HG03045 (cell line): ENCODE data around the gene CABP7.

Source experiments
- ATAC-seq: cut with Tn5 transposase; IDR thresholded peaks from one replicate; pipeline ENCODE4 v1.9.1; 2021; ENCODE audit warnings: mild to moderate bottlenecking, moderate library complexity; ENCODE audit not compliant: unreplicated experiment

Gene CABP7

DNA sequence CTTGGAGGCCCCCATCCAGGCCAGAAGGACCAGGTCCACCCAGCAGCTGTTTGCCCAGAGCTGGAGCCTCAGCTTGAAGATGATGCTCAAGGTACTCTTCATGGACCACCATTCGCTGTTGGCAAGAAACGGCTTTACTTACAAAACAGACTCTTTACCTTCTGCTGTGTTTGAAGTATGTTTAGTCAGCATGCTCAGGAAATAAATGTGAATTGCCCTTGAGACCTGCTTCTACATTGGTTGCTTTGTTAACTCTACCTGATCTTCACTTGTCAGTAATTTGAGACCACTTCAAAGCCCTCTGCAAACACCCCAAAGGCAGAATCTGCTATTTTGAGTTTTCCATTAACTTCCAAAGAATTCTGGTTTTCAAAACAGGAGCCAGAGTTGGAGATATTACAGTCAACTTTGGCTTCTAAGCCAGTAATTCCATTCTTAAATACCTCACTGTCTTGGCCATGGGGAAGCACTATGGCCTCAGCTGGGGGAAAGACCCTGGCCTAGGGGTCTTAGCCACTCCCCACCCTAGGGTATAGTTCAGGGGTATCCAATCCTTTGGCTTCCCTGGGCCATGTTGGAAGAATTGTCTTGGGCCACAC lies 50.0 kb downstream of the CABP7 start:
- no peak for ATAC-seq

DNA sequence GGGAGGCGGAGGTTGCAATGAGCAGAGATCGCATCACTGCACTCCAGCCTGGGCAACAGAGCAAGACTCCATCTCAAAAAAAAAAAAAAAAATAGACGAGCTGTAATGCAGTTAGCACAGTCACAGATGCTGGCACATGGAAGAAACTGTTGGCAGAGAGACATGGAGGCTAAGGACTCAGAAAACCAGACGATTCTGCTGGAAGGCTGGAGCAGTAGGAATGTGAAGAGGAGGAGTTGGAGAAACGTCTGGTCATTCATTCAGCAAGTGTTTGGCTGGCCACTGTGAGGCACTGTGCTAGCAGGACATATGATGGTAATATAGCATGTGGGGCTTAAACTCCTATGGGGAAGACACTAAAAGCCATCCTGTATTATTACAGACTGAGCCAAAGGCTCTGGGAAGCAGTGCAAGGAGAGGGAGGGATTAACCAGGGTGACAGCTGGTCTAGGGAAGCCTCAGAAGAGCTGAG lies 52.4 kb downstream of the CABP7 start:
- ATAC-seq: no peak

DNA sequence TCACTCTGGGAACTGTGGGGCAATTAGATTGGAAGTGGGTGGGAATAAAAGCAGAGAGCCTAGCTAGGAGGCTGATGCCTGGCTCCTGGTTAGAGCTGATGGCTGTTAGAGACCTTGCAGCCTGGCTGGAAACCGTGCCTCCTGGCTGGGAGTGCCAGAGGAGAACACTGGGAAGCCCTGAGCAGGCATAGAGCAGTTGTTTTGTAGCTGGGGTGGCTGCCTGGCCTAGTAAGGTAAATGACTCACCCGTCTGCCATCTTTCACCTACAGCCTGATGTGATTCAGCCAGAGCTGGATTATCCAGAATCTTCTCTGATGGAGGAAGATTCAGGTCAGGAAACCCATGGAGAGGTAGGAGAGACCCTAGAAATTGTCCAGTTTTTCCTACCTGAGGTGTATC lies 53.4 kb downstream of the CABP7 start:
- ATAC-seq: no peak

DNA sequence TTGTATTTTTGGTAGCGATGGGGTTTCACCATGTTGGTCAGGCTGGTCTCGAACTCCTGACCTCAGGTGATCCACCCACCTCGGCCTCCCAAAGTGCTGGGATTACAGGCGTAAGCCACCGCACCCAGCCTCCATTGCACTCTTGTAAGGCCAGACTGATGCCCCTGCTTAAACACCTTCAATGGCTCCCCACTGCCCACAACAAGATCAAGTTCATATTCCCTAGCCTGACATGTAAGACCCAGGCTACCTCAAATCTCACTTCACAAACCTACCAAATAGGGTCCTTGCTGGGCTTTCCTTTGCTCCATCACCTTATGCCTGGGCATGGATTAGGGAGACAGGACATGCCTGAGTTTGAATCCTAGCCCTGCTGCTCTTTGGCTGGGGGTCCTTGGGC lies 60.4 kb downstream of the CABP7 start:
- no peak for ATAC-seq

DNA sequence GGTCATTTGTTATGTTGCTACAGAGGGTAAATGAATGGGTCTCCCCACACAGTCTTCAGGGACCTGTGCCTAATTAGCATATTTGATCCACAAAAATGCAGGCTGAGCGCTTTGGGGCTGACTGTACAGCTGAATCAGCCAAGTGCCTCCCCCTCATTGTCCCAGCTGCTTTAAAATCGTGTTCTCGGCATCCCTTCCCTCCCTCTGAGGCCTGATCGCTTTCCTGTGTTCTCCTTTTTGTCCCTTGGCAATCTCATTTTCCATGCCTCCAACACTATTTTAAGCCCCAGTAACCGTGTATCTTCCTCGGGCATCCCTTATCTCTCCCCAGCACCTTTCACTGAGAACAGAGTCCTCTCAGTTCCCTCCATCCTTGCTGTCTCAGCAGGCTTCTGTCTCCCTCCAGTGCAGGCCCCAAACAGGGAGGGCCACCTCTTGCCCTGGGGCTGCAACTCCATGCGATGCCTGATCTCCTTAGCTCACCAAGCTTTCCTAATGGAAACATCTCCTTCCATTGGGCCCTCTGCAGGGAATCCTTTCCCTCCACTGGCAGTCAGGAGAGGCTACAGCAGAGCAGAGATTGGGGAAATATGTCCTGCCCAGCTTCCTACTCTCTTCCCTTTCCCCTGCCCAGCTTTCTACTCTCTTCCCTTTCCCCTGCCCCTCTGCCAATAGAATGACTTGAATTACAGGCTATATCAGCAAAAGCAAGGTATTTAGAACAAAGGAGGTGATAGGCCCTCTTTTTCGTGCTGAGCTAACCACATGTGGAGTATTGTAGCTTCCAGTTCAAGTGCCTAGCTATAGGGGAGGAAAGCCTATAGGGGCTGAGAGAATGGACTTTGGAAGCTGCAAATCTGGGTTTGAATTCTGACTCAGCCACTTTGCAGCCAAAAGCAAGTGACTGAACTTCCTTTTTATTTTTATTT lies 61.2 kb downstream of the CABP7 start:
- ATAC-seq: no peak
